ENCODE measurements around the gene TNIP3.
"Not testable (repeated sequence)": the region's sequence is repeated elsewhere in the genome, so short reads cannot be mapped to it uniquely, and the experiment has no call there.

TNIP3 gene, protein sequence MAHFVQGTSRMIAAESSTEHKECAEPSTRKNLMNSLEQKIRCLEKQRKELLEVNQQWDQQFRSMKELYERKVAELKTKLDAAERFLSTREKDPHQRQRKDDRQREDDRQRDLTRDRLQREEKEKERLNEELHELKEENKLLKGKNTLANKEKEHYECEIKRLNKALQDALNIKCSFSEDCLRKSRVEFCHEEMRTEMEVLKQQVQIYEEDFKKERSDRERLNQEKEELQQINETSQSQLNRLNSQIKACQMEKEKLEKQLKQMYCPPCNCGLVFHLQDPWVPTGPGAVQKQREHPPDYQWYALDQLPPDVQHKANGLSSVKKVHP

DNA sequence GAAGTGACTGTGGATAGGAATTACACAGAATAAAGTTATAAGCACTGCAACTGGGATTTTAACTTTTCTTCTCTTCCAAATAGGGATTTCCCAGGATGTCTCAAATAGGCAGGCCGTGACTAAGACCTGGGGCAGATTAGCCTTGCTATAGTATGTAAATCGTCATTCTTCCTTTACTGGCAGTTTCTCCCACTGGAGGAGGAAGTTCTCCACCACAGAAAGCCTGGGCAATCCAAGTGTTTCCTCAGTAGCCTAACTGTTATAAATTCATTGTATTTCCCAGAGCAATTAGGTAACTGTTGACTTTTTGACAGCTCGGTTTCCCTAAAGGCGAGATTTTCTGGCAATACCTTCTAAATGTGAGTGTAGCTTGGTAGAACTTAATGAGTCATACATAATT is at the start of gene TNIP3:
Gene TNIP3 (minus strand): TSS at position 31 of the 400 bp plus-strand sequence. CDS start 196 bp downstream, outside the sequence.
- no peak for DNase-seq (ENCODE audit: low read depth)

DNA sequence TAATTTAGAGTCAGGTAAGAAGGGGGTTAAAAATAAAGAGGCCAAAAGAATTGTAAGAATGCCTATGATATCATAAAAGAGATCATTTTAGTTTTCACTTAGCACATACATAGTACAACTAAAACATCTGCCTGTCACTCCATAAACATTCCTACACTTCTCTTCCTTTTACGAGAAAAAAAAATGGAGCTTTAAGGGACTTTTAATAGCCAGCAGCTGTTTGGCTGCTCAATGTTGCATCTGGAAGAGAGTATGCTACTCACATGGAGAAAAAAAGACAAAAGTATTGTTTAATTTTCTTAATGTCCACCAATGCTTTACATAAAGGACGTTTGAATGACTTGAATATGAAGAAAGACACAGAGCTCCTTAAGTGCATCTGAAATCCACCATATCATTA is 48.7 kb upstream of the TNIP3 start:
- DNase-seq (ENCODE audit: low read depth) = no peak

DNA sequence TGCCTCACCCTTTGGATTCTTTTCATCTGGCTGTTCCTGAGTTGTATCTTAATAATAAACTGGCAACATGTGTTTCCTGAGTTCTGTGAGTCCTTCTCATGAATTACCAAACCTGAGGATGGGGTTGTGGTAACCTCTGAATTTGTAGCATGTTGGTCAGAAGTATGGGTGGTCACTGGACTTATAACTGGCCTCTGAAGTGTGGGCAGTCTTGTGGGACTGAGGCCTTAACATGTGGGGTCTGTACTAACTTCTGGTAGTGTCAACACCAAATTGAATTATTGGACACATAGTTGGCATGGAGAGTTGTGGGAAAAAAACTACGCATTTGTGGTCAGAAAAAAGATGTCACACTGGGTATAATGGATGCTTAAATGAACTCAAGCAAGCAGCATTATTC is 45.0 kb upstream of the TNIP3 start:
- no peak for DNase-seq (ENCODE audit: low read depth)

DNA sequence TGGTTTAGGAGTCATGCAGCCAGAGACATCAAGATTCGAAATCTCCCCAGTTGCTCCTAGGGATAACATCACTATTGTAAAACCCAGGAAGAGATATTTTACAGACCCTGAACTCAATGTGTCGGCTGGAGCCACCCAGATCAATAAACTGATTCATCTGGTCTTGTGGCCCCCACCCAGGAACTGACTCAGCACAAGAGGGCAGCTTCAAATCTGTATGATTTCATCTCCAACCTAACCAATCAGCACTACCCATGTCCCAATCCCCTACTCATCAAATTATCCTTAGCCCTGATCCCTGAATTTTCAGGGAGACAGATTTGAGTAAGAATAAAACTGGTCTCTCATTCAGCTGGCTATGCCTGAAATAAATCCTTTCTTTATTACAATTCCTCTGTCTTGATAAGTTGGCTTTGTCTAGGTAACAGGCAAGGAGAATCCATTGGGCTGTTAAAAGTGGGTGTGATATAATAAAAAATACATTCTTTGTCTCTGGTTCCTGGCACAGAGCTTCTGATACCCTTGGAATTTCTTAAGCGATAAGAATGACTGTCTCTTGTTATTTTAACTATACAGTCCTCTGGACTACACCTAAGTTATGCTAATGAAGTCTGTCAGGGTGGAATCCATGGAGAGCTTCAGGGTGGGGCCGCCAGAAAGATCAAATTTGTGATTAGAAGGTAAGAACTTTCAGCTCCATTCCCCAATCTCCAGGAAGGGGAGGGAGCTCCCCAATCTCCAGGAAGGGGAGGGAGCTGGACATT is 44.3 kb upstream of the TNIP3 start:
- no peak for DNase-seq (ENCODE audit: low read depth)

DNA sequence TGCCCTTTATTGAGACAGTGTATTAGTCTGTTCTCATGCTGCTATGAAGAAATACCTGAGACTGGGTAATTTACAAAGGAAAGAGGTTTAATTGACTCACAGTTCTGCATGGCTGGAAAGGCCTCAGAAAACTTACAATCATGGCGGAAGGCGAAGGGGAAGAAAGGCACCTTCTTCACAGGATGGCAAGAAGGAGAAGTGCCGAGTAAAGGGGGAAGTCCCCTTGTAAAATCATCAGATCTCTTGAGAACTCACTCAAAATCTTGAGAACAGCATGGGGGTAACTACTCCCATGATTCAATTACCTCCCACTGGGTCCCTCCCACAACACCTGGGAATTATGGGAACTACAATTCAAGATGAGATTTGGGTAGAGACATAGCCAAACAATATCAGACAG is 41.7 kb upstream of the TNIP3 start:
- not testable (repeated sequence) for DNase-seq (ENCODE audit: low read depth)

DNA sequence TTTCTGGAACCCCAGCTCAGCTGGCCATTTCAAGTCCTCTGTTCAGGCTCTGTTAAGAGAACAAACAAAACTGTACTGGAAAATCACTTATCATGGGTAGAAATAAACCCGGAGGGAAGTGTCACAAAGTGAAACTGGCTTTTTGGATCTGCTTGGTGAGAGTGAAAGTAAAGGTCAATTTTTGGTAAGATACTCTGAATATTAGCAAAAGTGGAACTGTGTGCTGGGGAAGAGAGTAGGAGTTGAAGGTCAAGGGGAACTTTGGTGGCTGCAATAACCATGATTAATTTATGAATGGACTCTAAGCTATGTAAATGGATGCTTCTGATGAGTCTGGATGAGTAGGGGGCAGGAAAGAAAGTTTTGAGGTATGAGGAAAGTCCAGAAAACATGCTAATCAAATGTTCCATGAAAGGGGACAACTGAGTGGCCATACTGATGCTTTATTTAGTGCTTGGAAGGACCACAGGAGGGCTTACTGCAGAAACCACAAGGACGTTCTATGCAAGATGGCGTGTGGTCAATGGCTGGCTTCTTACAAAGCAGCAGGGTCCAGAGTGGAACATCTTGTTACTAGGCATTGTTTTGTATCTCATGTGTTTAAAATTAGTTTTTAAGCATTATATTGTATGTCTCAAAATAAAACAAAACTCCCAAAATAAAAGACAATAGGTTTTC is 36.8 kb upstream of the TNIP3 start:
- DNase-seq (ENCODE audit: low read depth) = no peak

DNA sequence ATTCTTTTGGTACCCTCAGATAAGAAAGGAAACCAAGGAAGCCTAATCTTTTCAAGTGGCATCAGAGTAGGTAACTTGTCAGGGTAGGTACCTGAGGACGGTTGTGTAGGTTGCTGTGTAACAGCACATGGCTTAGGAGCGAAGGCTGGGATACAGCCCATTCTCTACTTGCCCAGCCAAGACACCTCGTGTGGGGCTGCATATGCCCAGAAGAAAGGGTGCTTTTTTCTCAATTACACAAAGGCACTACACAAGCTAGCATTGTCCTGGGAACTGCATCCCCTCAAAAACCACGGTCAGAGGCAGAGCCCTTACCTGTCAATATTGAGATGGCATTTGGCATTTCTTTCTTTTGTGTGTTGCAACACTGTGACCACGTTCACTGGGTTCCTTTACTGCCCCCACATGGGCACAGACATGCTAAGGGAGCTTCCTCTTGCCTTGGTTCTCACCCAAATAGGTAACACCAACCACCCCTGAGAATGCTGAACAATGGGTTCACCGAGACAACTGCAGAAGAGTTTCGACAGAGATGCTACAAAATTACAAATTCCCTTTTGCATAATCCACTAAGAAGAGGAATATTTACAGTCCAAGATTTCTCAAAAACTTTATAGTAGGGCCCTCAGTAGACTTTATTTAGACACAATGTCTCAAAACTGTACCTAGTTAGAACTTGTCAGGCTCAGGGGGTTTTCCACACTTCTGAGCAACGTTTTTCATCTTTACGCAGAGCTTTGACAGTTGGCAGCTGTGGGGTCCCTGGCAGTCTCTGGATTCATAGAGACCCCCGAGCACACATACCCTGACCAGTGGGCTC is 35.8 kb upstream of the TNIP3 start:
- no peak for DNase-seq (ENCODE audit: low read depth)

DNA sequence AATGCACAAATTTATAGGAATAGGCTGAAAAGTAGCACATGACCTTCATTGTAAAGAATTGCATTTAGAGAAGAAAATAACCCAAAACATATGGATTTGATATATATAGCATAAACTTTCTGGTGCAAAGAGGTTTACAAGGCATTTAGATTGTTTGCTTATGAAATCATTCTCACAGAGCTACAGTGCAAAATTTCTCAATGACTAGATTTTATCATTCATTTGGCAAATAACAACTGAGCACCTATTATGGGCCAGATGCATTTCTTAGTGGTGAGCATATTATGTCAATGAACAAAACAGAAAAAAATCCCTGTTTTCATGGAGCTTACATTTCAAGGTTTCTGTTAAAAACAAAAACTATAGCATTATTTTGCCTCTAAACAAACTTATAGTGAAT is 34.1 kb upstream of the TNIP3 start:
- DNase-seq (ENCODE audit: low read depth) = no peak

DNA sequence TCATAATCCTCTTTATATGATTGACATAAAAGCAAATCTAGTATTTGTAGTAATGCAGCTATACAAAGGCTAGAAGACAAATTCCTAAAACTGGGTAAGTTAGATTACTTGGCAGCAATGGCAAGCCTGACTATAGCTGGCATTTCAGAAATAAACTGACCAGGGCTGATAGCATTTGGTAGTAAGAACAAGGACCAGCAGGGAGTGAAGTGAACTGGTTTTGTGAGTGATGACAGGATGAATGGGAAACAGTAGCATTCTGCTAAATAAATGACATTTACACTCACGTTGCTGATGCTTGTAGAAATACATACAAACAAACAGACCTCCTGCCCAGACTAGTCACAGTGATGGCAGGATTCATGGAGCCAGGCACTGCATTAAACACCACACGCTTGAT is 31.5 kb upstream of the TNIP3 start:
- DNase-seq (ENCODE audit: low read depth) = no peak

DNA sequence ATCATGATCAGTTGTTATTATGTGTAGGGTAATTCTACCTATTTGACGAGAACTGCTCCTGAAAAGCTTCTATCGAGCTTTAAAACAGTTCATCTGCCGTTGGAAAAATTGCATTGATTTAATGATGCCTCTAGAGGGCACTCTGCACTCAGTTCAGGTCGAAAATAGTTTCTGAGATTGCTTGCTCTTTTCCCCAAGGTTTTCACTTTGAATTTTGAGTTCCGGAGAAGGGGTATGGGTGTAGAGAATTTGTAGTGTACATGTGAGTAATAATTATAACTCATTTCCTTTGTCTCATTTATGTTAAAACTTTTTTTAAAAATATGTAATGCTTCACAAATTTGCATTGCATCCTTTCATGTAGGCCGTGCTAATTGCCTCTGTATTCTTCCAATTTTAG is 28.4 kb upstream of the TNIP3 start:
- DNase-seq (ENCODE audit: low read depth) = no peak

DNA sequence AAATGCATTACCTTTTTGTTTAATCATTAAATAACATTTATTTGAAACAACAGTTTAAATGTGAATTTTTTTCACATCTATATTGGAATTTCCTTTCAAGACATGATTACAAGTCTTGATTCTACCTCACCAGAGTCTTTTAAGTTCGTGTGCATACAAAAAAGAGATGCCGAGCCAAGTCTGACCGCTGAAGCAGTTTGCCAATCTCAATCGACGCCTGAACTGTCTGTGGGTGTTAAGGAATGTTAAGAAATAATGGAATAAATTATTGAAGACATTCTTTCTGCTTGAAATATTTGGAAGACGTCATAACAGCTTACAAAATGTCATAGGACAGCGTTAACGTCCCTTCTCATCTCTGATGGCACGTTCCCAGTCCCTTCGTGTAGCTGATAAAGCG is 27.9 kb upstream of the TNIP3 start:
- DNase-seq (ENCODE audit: low read depth) = no peak

DNA sequence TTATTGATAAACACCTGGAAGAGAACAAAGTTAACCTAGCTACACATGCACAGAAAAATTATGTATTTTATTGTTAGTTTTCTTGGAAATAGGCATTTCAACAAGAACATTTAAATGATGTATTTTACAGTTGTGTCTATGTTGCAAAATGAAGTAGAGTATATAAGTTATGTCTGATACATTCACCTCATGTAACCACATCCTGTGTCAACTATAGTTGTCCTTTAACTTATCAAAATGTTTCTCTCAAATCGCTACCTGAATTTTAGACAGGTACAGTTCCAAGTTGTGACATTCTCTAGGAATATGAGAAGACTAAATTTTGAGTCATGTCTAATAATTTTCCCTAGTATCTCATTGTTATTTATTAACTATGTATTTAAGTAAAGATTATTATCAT is 27.2 kb upstream of the TNIP3 start:
- DNase-seq (ENCODE audit: low read depth) = no peak

DNA sequence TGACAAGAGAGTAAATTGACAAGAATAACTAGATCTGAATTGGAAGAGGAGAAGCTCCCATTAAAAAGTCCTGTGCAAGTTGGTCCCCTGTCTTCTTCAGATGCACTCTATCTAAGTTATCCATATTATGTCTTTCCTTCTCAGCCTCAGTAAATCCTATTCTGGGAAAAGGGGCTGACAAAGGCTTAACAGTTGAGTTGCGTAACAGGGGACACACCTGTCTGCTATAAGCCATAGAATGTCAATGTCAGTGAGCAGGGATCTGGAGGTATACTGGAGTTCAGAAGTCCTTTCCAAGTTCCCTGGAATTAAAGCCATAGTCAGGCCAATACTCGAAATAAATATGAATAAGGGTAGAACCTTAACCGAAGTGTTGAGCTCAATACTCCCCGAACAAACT is 26.3 kb upstream of the TNIP3 start:
- DNase-seq (ENCODE audit: low read depth) = no peak

DNA sequence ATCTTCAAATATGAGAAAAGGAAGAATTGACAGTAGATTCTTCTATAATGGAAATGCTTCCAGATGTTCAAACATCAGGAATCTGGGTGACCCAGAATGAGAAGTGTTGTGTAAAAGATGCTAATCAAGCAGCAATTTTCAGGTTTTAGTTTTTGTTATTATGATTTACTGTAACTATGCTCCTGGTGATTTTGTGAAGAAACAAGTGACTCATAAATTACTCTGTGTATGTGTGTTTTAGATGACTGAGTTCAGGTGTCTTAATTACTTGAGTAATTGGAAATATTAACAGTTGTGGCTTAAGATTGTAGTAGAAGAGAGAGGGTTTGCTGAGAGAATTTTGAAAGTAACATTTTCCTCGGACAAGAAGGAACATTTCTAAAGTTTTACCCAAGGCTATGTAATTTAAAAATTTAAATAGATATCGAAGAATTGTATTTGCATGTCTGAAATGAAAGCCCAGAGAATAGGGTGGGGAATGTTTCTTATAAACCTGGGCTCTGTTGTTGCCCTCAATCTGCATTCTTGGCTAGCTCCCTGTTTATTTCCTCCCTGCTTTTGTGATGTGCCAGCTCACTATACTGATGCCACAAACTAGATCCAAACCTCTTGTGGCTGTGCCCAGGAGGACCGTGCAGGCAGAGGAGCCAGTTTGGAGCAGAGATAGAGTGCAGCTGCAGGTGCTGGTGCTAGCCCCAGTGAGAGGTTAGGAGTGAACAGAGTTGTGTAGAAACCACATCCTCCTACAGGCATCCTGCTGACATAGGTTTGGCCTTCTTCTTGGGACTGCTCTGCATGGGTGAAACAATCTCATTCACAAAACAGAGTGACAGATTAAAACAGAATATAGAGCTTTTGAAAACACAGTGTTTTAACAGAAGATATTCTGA is 25.4 kb upstream of the TNIP3 start:
- no peak for DNase-seq (ENCODE audit: low read depth)

DNA sequence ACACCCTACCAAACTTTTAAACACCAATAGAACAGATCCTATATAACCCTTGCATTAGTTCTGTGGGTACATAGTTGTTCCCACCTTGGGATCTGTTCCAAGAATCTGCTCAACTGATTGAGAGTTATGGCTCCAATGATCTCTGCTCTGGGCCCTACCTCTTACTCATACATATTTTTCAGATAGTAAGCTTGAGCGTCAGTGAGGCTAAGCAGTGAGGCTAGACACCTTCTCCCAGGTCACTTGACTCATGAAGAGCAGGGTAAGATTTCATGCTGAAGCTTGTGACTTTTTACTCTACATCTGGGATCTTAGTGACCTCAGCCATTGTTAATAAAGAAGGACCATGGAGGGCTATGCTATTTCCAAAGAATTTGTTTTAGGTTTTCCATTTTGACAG is 23.1 kb upstream of the TNIP3 start:
- no peak for DNase-seq (ENCODE audit: low read depth)

DNA sequence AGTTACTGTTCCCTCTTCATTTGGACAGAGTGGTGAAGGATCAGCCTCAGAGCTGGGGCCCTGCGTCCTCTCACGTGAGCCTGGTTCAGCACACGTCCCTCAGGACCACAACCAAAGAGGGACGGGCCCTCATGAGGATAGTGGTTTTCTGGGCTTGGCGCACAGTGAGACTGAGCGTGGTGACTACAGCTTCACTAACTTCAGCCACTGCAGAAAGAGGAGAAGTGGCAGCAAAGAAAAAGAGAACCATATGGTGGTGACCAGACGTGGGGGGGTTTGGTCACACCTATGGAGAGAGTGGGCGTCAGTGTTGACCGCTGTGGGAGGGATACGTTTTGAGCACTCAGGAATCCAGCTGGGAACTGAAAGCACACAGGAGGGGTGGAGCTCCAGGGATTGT is 21.8 kb upstream of the TNIP3 start:
- DNase-seq (ENCODE audit: low read depth) = no peak

DNA sequence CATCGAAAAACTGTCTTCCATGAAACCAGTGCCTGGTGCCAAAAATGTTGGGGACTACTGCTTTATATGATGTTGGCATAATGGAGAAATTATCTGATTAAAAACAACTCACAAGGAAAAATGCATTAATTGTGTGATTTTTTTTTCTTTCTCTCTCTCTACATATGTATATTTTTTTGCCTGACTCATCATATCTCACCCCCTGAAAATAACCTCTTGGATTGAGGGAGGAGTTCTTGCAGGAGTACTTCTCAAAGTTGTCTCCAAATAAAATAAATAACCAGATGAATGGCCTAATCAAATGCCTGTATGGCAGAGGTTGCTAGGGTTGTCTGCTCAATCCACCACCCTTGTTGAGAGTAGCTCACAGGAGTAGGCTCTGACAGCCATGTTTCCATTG is 19.9 kb upstream of the TNIP3 start:
- no peak for DNase-seq (ENCODE audit: low read depth)

DNA sequence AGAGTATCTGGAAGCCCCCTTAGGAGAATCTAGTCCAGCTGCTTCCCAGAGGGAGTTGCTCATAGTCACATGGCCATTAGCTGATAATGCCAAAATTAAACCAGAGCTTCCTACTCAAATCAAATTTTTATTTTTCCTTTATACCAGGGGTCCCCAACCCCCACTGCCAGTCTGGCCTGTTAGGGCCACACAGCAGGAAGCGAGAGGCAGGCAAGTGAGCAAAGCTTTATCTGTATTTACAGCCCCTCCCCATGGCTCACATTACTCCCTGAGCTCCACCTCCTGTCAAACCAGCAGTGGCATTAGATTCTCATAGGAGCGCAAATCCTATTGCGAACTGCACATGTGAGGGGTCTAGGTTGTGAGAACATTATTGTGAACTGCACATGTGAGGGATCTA is 19.2 kb upstream of the TNIP3 start:
- DNase-seq (ENCODE audit: low read depth) = no peak

DNA sequence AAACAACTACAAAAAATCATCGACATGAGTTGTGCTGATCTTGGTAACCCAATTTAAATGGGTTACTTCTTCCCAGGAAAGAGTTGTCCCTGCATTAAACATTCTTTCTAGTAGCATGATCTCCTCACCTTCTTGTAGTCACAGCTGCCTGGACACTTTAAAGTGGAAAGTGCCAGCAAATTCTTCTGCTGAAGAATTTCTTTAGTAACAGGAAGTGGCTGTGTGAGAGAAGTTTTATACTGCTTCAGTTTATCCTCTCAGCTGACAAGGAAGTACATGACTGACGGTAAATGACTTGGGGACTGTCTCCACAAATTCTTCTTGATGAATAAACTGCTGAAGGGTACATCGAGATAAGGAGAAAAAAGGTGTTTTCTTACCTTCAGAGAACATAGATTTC is 18.2 kb upstream of the TNIP3 start:
- DNase-seq (ENCODE audit: low read depth) = no peak

DNA sequence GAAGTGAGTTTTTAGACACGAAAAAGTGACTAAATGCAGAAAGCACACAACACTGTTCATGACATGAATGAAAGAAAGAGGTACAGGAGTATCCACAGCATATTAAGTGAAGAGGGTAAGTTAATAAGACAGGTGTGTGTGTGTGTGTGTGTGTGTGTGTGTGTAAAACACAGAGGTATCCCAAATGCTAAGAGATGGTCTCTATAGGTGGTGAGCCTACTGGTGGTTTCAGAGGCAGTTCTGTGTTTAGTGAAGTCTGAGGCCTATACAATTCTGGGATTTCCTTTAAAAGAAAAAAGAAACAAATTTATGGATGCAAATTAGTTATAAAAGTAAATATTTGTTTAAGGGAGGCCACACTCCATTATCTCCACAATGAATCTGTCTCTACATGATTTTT is 17.4 kb upstream of the TNIP3 start:
- DNase-seq (ENCODE audit: low read depth) = no peak

DNA sequence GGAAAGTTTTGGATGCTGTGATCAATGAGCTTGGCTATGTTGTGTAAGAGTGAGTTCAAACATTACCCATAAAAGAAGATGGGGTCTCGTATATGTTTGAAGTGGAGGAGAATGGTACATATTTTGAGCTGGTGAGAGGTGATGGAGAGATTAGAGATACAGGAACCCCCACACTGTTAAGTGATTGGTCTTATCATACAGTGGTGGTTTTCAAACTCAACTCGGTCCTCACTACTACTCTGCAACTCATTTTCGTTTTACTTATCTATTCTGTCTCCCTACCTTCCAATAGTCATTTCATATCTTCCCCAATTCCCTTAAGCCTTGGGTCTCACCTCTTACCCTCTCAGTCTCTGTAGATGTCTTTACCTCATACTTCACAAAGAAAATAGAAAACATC is 16.4 kb upstream of the TNIP3 start:
- DNase-seq (ENCODE audit: low read depth) = no peak
